Epithelial cell of proximal tubule (primary cell): ENCODE measurements around the gene FLYWCH1. TPM values are rescaled to one million over a fixed set of nuclear protein-coding genes. Genes with fewer than 3 reads are reported as not detected.

Source experiments
- DNase-seq: peaks from one replicate; pipeline ENCODE4 v3.0.0-alpha.2; 2011; ENCODE audit warnings: low read depth
- H3K4me3 ChIP-seq: 2 replicates; pipeline ENCODE4 v1.5.1; 2011; ENCODE audit warnings: low read depth, mild to moderate bottlenecking, low read length
- CTCF ChIP-seq: conservative IDR thresholded peaks from 2 replicates; pipeline ENCODE4 v1.5.1; 2012; ENCODE audit warnings: low read depth, mild to moderate bottlenecking, low read length
- total RNA-seq: library from RNA; depleted of rRNA; stranded (reverse); fragments of >200 nt; gene quantifications from 2 replicates; pipeline ENCODE4 v1.2.3, GENCODE V29; 2015

Gene FLYWCH1
- total RNA-seq, 1 donor from 2014 or later = 47.1 TPM

- H3K4me3 ChIP-seq = no peak overlapping the region
- DNase-seq = no peak
- no peak for TF ChIP-seq CTCF
These were observed 50.8 kb downstream of the FLYWCH1 start for GRCh38 chr16:2962334-2963073.

GRCh38 chr16:2963074-2963722 lies 51.5 kb downstream of the FLYWCH1 start:
- no peak for DNase-seq
- peak overlapping the region; percentile 44 for H3K4me3 ChIP-seq
- TF ChIP-seq CTCF = no peak

- peak within 1 kb of the TSS; percentile 44 for H3K4me3 ChIP-seq
- TF ChIP-seq CTCF = no peak
- no peak for DNase-seq
These were observed 52.2 kb downstream of the FLYWCH1 start, which contains the start of gene KREMEN2 for GRCh38 chr16:2963723-2964474. KREMEN2 (plus strand) TSS chr16:2964275; CDS start chr16:2964521, 246 bp downstream.

GRCh38 chr16:2964475-2965336 lies 53.0 kb downstream of the FLYWCH1 start:
- peak overlapping the region; percentile 44 for H3K4me3 ChIP-seq

GRCh38 chr16:2966043-2966807 lies 54.5 kb downstream of the FLYWCH1 start:
- no peak overlapping the region for H3K4me3 ChIP-seq
- DNase-seq = no peak
- no peak for TF ChIP-seq CTCF

More at GRCh38 chr16:2964475-2965336, 53.0 kb downstream of the FLYWCH1 start:
- no peak for DNase-seq
- TF ChIP-seq CTCF = no peak

- no peak for DNase-seq
- no peak for TF ChIP-seq CTCF
- peak overlapping the region; percentile 19 for H3K4me3 ChIP-seq
These were observed 55.1 kb downstream of the FLYWCH1 start for GRCh38 chr16:2966808-2967191.
